OCI-LY7 (cell line): ENCODE results near the gene ZDHHC19.

ENCODE experiments used
- CTCF ChIP-seq: fragments of 200-600 bp; sonication (generic); conservative IDR thresholded peaks from 2 replicates; pipeline ENCODE4 v1.5.1; 2014; ENCODE audit warnings: mild to moderate bottlenecking, antibody characterized with exemption, low read length, moderate library complexity, mixed read lengths
- EZH2phosphoT487 ChIP-seq: fragments of 200-600 bp; sonication (generic); IDR thresholded peaks from 2 replicates; pipeline ENCODE4 v1.6.1; 2018; ENCODE audit warnings: low read depth, borderline replicate concordance, mild to moderate bottlenecking, mixed run types, antibody characterized with exemption, low read length, moderate library complexity, mixed read lengths

- TF ChIP-seq CTCF (no peak), EZH2phosphoT487 (no peak)
Measured at GRCh38 chr3:196177967-196178366, 33.2 kb downstream of the ZDHHC19 start.
